HepG2 (cell line): ENCODE data around the gene TM9SF3.
A peak's percentile ranks its signal among the peaks of the same experiment; 100 is the strongest.

Source experiments
- BHLHE40 ChIP-seq: IDR thresholded peaks from 2 replicates; pipeline ENCODE4 v1.6.1; 2011; ENCODE audit warnings: low read length, improper control_type of control experiment
- CREB3 ChIP-seq: sonication (generic); formaldehyde crosslinking; IDR thresholded peaks from 2 replicates; pipeline ENCODE4 v1.5.0; 2020; ENCODE audit warnings: missing genetic modification reagents
- CTCF ChIP-seq: sonication (generic); formaldehyde crosslinking; IDR thresholded peaks from 2 replicates; pipeline ENCODE4 v1.5.0; 2020; ENCODE audit warnings: mild to moderate bottlenecking, missing genetic modification reagents, moderate library complexity
- FOSL1 ChIP-seq: sonication (generic); formaldehyde crosslinking; IDR thresholded peaks from 2 replicates; pipeline ENCODE4 v1.9.0; 2021; ENCODE audit warnings: missing genetic modification reagents, borderline replicate concordance
- HBP1 ChIP-seq: IDR thresholded peaks from 2 replicates; pipeline ENCODE4 v1.6.1; 2016; ENCODE audit warnings: low read depth, control low read depth
- HNRNPK ChIP-seq: fragments of 200-400 bp; formaldehyde crosslinking; IDR thresholded peaks from 2 replicates; pipeline ENCODE4 v1.6.1; 2018; ENCODE audit warnings: low read length, low read depth, moderate library complexity, mild to moderate bottlenecking; ENCODE audit not compliant: poor library complexity, severe bottlenecking
- KMT2B ChIP-seq: IDR thresholded peaks from 2 replicates; pipeline ENCODE4 v1.6.1; 2016; ENCODE audit warnings: missing genetic modification reagents, missing compliant biosample characterization
- PRDM15 ChIP-seq: sonication (generic); formaldehyde crosslinking; IDR thresholded peaks from 2 replicates; pipeline ENCODE4 v1.4.0; 2020; ENCODE audit warnings: missing genetic modification reagents
- RFX3 ChIP-seq: IDR thresholded peaks from 2 replicates; pipeline ENCODE4 v1.6.1; 2016; ENCODE audit warnings: missing biosample characterization, missing genetic modification reagents
- SMARCC2 ChIP-seq: fragments of 450-650 bp; IDR thresholded peaks from 2 replicates; pipeline ENCODE4 v1.6.1; 2017; ENCODE audit warnings: antibody characterized with exemption, mild to moderate bottlenecking
- TCF7L2 ChIP-seq: IDR thresholded peaks from 2 replicates; pipeline ENCODE4 v1.6.1; 2011; ENCODE audit warnings: mild to moderate bottlenecking, low read depth, low read length, moderate library complexity
- ZBTB3 ChIP-seq: sonication (generic); formaldehyde crosslinking; IDR thresholded peaks from 2 replicates; pipeline ENCODE4 v1.4.0; 2020; ENCODE audit warnings: low read depth, mild to moderate bottlenecking, moderate library complexity, missing genetic modification reagents, borderline replicate concordance
- ZNF24 ChIP-seq: fragments of 450-650 bp; IDR thresholded peaks from 2 replicates; pipeline ENCODE4 v1.6.1; 2017; ENCODE audit warnings: antibody characterized with exemption, mild to moderate bottlenecking
- ZNF703 ChIP-seq: sonication (generic); formaldehyde crosslinking; IDR thresholded peaks from 2 replicates; pipeline ENCODE4 v1.5.1; 2020; ENCODE audit warnings: missing genetic modification reagents, mild to moderate bottlenecking, moderate library complexity, borderline replicate concordance

GRCh38 chr10:96556003-96556402 is 30.8 kb downstream of the TM9SF3 start:
- no peak for TF ChIP-seq KMT2B (CRISPR knock-in tag)
- TF ChIP-seq FOSL1: no peak
- no peak for TF ChIP-seq ZBTB3 (CRISPR knock-in tag)
- no peak for TF ChIP-seq HNRNPK
- TF ChIP-seq RFX3 (CRISPR knock-in tag): no peak
- no peak for TF ChIP-seq SMARCC2
- TF ChIP-seq CREB3 (CRISPR knock-in tag): no peak
- TF ChIP-seq HBP1 (CRISPR knock-in tag): no peak
- TF ChIP-seq ZNF24: no peak
- no peak for TF ChIP-seq ZNF703 (CRISPR knock-in tag)
- no peak for TF ChIP-seq PRDM15 (CRISPR knock-in tag)
- no peak for TF ChIP-seq BHLHE40
- peak; percentile 37 for TF ChIP-seq CTCF
- TF ChIP-seq TCF7L2: no peak
